Calu3 (cell line): Measurements from ENCODE around the gene DDAH2. TPM values are rescaled to one million over a fixed set of nuclear protein-coding genes. Genes with fewer than 3 reads are reported as not detected.

Source experiments
- BruUV-seq: library from RNA; stranded (reverse); fragments of 400-500 nt; replicated peaks from 2 replicates; lab custom pipeline; 2021; lab: Mats Ljungman, UMichigan
- CTCF ChIA-PET: fragments of 300-600 bp; sonication (Branson Sonifier 250); formaldehyde crosslinking; loops from one replicate; lab custom pipeline; 2022; ENCODE audit warnings: antibody characterized with exemption; lab: Charles Lee
- DNase-seq: peaks from one replicate; pipeline ENCODE4 v3.0.0; 2022
- H3K27ac Mint-ChIP-seq: one replicate; pipeline ENCODE4 v1.8.0; 2022; ENCODE audit warnings: mixed read lengths; ENCODE audit not compliant: unreplicated experiment
- H3K27me3 Mint-ChIP-seq: one replicate; pipeline ENCODE4 v1.8.0; 2022; ENCODE audit warnings: mixed read lengths; ENCODE audit not compliant: unreplicated experiment
- H3K36me3 Mint-ChIP-seq: one replicate; pipeline ENCODE4 v1.8.0; 2022; ENCODE audit warnings: mild to moderate bottlenecking, moderate library complexity, mixed read lengths; ENCODE audit not compliant: insufficient read depth, unreplicated experiment
- H3K4me1 Mint-ChIP-seq: one replicate; pipeline ENCODE4 v1.8.0; 2022; ENCODE audit warnings: mild to moderate bottlenecking, low read depth, mixed read lengths; ENCODE audit not compliant: unreplicated experiment
- H3K4me3 Mint-ChIP-seq: one replicate; pipeline ENCODE4 v1.8.0; 2022; ENCODE audit warnings: mild to moderate bottlenecking, low read depth, moderate library complexity, mixed read lengths; ENCODE audit not compliant: unreplicated experiment
- H3K9me3 Mint-ChIP-seq: one replicate; pipeline ENCODE4 v1.8.0; 2022; ENCODE audit warnings: low read depth, mixed read lengths; ENCODE audit not compliant: unreplicated experiment
- intact Hi-C: fragments of 100-400 bp; cut with micrococcal nuclease; formaldehyde crosslinking; loops from one replicate; pipeline ENCODE4 v1.10.0; 2022; ENCODE audit not compliant: unreplicated experiment
- total RNA-seq: library from RNA; stranded (reverse); gene quantifications from 2 replicates; pipeline ENCODE4 v1.2.3, GENCODE V29; 2022
- TF ChIP-seq, protein P1 (sequence below): fragments of 200-600 bp; IDR thresholded peaks from one replicate; pipeline ENCODE4 v1.8.0; 2022; ENCODE audit warnings: antibody characterized with exemption; ENCODE audit not compliant: unreplicated experiment

Gene DDAH2
- total RNA-seq, 1 experiment from 2014 or later = 81.4 TPM

DNA sequence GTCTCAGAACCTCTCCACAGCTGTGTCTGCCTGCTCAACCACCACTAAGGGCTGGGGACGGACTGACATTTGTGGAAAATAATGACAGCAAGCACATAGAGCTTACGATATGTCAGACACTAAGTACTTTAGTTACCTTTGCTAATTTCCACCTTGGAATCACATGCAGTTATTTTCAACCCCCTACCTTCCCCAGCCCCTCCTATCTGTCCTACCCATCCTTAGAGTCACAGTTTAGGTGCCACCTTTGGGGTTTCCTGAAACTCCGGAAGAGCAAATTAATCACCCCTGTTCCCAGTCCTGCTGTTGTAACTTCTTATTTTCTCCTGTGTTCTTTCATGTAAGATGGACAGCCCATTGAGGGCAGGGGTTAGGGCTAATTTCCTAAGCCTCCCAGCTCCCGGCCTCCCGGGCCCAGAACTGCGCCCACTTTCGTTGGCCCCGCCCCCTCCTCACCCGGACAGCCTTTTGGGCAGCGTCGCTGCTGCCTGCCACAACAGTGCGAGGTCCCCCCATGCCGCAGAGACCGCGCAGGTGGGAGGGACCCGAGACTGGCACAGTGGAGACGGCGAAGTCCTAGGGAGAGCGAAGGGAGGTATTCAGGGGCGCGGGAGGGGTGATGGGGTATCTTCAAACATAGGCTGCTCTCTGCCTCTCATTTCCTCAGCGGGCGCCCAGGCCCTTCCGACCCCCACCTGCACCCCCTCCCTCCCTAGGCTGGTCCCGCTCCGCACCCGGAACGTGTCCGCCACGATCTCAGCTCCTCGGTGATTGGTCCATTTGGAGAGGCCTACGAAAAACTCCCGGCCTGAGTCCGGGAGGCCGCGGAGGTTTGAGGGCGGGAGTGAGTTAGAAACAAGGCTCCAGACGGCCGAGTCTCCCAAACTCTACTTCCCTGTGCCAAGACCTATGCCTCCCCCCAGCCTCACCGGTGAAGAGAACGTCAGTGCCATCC, 1.1 kb downstream of the DDAH2 start:
- TF ChIP-seq, protein P1, sequence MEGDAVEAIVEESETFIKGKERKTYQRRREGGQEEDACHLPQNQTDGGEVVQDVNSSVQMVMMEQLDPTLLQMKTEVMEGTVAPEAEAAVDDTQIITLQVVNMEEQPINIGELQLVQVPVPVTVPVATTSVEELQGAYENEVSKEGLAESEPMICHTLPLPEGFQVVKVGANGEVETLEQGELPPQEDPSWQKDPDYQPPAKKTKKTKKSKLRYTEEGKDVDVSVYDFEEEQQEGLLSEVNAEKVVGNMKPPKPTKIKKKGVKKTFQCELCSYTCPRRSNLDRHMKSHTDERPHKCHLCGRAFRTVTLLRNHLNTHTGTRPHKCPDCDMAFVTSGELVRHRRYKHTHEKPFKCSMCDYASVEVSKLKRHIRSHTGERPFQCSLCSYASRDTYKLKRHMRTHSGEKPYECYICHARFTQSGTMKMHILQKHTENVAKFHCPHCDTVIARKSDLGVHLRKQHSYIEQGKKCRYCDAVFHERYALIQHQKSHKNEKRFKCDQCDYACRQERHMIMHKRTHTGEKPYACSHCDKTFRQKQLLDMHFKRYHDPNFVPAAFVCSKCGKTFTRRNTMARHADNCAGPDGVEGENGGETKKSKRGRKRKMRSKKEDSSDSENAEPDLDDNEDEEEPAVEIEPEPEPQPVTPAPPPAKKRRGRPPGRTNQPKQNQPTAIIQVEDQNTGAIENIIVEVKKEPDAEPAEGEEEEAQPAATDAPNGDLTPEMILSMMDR = no peak

DNA sequence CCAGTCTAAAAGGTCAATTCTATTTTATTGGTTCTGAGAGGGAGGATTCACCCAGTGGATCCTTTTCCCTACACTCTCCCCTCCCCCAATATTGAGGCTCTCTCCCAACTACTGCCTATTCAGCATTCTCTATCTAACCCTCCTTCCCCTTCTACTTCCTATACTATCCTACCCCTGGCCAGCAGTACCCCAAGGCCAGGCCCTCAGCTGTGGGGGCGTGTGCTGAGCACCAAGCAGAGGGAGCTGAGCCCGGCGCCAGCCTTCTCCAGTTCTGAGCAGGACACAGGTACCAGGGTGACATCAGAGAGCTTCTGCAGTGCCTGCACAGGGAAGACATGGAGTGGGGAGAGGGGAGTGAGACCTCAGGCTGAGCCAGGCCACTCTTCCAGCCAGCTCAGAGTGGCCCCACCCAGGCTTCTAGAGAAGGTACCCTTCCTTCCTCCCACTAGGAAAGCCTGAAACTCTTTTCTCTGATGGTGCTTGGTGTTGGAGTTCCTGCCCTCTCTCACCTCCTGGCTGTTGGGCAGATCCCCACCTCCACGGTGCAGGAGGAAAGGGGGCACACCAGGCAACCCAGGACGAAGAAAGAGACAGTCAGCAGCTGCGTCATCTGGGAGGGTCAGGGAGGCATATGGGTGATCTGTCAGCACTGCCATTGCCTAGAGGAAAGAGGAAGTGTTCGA, 1.9 kb downstream of the DDAH2 start:
- Mint-ChIP-seq H3K4me3 (no peak overlapping the region), H3K9me3 (no peaks in the 10 kb centered on the region), H3K4me1 (peaks cover 16% of the 10 kb centered on the region), H3K27ac (no peak overlapping the region), H3K36me3 (peaks cover 49% of the 10 kb centered on the region), H3K27me3 (no peaks in the 10 kb centered on the region)
- DNase-seq = no peak
- CTCF ChIA-PET = interaction anchor here (1.0 to 1.2 kb wide), 2 partner anchors 13 to 15 kb away, joined by 3 read pairs; no protein-coding TSS in a partner anchor
- TF ChIP-seq, protein P1 = no peak
- intact Hi-C loops = no loop called here
- no TSS peak for BruUV-seq

More for the DNA sequence above, 1.1 kb downstream of the DDAH2 start:
- no peaks in the 10 kb centered on the region for H3K9me3 Mint-ChIP-seq
- peaks cover 18% of the 10 kb centered on the region for H3K4me1 Mint-ChIP-seq
- DNase-seq = no peak
- intact Hi-C loops = no loop called here
- H3K27ac Mint-ChIP-seq = no peak overlapping the region
- no peaks in the 10 kb centered on the region for H3K27me3 Mint-ChIP-seq
- CTCF ChIA-PET = interaction anchor here (0.6 to 2.3 kb wide), 4 partner anchors 14 to 27 kb away, joined by 3 to 7 read pairs (median 4); partner anchors contain the start of gene ABHD16A
- H3K4me3 Mint-ChIP-seq = peak overlapping the region; percentile 89
- peaks cover 58% of the 10 kb centered on the region for H3K36me3 Mint-ChIP-seq
- no TSS peak for BruUV-seq

DNA sequence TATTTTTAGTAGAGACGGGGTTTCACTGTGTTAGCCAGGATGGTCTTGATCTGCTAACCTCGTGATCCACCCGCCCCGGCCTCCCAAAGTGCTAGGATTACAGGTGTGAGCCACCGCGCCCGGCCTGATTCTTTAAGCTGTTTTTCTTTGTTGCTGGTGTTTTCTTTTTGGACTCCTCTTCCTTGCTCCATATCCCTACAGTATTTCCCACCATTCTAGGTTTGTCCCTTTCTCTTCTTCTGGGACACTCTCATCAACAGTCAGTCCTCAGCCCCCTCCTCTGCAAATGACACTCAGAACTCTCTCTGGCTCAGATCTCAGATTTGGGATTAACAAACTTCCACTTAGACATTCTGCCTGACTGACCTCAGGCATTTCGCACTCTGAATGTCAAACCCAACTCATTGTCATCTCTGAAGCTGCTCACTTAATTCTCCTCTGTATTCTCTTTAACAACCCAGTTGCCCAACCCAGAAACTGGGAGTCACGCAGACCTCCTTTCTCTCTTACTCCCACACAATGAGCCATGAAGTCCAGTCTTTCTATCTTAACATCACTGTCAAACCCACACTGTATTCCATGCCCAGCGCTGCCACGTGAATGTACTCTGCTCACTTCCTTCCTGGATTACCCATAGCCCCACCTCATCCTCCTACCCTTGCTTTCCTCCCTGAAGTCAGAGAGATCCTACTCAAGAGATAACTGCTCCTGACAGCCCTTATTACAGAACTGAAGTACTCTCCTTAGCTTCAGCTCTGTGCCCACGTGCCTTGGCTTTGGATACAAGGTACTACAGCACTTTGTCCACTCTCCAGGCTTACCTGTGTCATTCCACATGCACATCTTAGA, 3.4 kb downstream of the DDAH2 start:
- TF ChIP-seq, protein P1 = no peak
- no peak overlapping the region for H3K4me3 Mint-ChIP-seq
- intact Hi-C loops = no loop called here
- BruUV-seq = no TSS peak
- H3K9me3 Mint-ChIP-seq = no peaks in the 10 kb centered on the region
- peaks cover 10% of the 10 kb centered on the region for H3K27me3 Mint-ChIP-seq
- H3K4me1 Mint-ChIP-seq = peaks cover 8% of the 10 kb centered on the region
- H3K36me3 Mint-ChIP-seq = peaks cover 35% of the 10 kb centered on the region
- no peak overlapping the region for H3K27ac Mint-ChIP-seq
- no peak for DNase-seq
- CTCF ChIA-PET = interaction anchor here (0.7 kb wide), 1 partner anchor 153 kb away, joined by 3 read pairs; no protein-coding TSS in a partner anchor
